Activated CD8-positive, alpha-beta T cell treated with anti-CD3 and anti-CD28 coated beads for 36 hours (primary cell): ENCODE measurements around the gene GRIP1. TPM values are rescaled to one million over a fixed set of nuclear protein-coding genes. Genes with fewer than 3 reads are reported as not detected.

Source experiments
- ATAC-seq: fragments of 200-7000 bp; cut with Tn5 transposase; one replicate; pipeline ENCODE4 v1.10.0; 2021; ENCODE audit warnings: mild to moderate bottlenecking, moderate library complexity
- CTCF ChIA-PET: fragments of 350-600 bp; sonication (Branson Sonifier 250); formaldehyde crosslinking; loops from one replicate; lab custom pipeline; 2021; ENCODE audit warnings: antibody characterized with exemption; lab: Charles Lee
- POLR2A ChIA-PET: fragments of 350-600 bp; sonication (Branson Sonifier 250); formaldehyde crosslinking; loops from one replicate; lab custom pipeline; 2021; ENCODE audit warnings: antibody characterized with exemption; lab: Charles Lee
- DNase-seq: peaks from one replicate; pipeline ENCODE4 v3.0.0-alpha.2; 2020
- H3K27ac Mint-ChIP-seq: one replicate; pipeline ENCODE4 v1.8.0; 2021; ENCODE audit warnings: mild to moderate bottlenecking, mixed read lengths
- H3K27me3 Mint-ChIP-seq: one replicate; pipeline ENCODE4 v1.8.0; 2021; ENCODE audit warnings: mixed read lengths
- H3K36me3 Mint-ChIP-seq: one replicate; pipeline ENCODE4 v1.8.0; 2021; ENCODE audit warnings: low read depth, mixed read lengths
- H3K4me1 Mint-ChIP-seq: one replicate; pipeline ENCODE4 v1.8.0; 2021; ENCODE audit warnings: low read depth, mixed read lengths
- H3K4me3 Mint-ChIP-seq: one replicate; pipeline ENCODE4 v1.8.0; 2021; ENCODE audit warnings: mild to moderate bottlenecking, moderate library complexity, mixed read lengths
- H3K9me3 Mint-ChIP-seq: one replicate; pipeline ENCODE4 v1.8.0; 2021; ENCODE audit warnings: mixed read lengths
- intact Hi-C: fragments of 100-400 bp; cut with micrococcal nuclease; formaldehyde crosslinking; loops from one replicate; pipeline ENCODE4 v1.10.0; 2022
- total RNA-seq, 2 experiments: library from RNA; stranded (reverse); gene quantifications; one replicate each; pipeline ENCODE4 v1.2.3, GENCODE V29; 2021
- TF ChIP-seq, protein P1 (sequence below): fragments of 200-600 bp; IDR thresholded peaks from one replicate; pipeline ENCODE4 v1.8.0; 2022; ENCODE audit warnings: antibody characterized with exemption, mild to moderate bottlenecking

GRIP1 gene
- total RNA-seq, 2 experiments from 2014 or later, result 0.51 to 0.61 TPM

- Mint-ChIP-seq H3K36me3 (peaks cover 5% of the 10 kb centered on the region), H3K9me3 (no peaks in the 10 kb centered on the region), H3K27ac (no peak overlapping the region), H3K27me3 (no peaks in the 10 kb centered on the region), H3K4me3 (no peak overlapping the region), H3K4me1 (no peaks in the 10 kb centered on the region)
- DNase-seq (no peak), ATAC-seq (no peak)
- TF ChIP-seq, protein P1, sequence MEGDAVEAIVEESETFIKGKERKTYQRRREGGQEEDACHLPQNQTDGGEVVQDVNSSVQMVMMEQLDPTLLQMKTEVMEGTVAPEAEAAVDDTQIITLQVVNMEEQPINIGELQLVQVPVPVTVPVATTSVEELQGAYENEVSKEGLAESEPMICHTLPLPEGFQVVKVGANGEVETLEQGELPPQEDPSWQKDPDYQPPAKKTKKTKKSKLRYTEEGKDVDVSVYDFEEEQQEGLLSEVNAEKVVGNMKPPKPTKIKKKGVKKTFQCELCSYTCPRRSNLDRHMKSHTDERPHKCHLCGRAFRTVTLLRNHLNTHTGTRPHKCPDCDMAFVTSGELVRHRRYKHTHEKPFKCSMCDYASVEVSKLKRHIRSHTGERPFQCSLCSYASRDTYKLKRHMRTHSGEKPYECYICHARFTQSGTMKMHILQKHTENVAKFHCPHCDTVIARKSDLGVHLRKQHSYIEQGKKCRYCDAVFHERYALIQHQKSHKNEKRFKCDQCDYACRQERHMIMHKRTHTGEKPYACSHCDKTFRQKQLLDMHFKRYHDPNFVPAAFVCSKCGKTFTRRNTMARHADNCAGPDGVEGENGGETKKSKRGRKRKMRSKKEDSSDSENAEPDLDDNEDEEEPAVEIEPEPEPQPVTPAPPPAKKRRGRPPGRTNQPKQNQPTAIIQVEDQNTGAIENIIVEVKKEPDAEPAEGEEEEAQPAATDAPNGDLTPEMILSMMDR, result no peak
- intact Hi-C loops, result no loop called here
- ChIA-PET POLR2A (no interaction called here), CTCF (interaction anchor here (2.5 kb wide), 1 partner anchor 96 kb away, joined by 7 read pairs; no protein-coding TSS in a partner anchor)
These were observed 313.0 kb downstream of the GRIP1 start for GRCh38 chr12:66365718-66366490.

DNA sequence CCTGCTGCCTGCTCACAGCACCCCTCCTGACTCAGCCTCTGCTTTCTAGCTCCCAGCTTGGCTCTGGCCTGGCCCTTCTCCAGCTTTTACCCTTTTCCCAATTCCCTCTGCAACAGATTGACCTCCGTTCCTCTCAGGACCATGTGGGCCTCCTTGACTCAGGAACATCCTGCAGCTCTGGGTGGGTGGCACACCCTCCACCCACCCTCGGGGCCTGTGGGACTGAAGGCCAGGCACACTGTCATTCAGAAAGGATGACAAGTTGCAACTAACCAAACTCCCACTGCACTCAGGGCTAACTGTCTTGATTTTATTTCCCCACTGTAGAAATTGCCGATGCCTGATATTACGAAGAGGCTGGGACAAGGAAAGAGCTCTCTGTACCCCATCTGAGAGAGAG lies 317.2 kb downstream of the GRIP1 start:
- peaks cover 3% of the 10 kb centered on the region for H3K36me3 Mint-ChIP-seq
- no peaks in the 10 kb centered on the region for H3K4me1 Mint-ChIP-seq
- H3K9me3 Mint-ChIP-seq, result no peaks in the 10 kb centered on the region
- no peak for DNase-seq
- ChIA-PET POLR2A (no interaction called here), CTCF (interaction anchor here (1.6 kb wide), 1 partner anchor 92 kb away, joined by 8 read pairs; no protein-coding TSS in a partner anchor)
- H3K4me3 Mint-ChIP-seq, result no peak overlapping the region
- intact Hi-C loops, result no loop called here
- H3K27me3 Mint-ChIP-seq, result no peaks in the 10 kb centered on the region
- no peak for ATAC-seq
- H3K27ac Mint-ChIP-seq, result no peak overlapping the region
- TF ChIP-seq, protein P1, result no peak

GRCh38 chr12:66359300-66359699 lies 319.6 kb downstream of the GRIP1 start:
- POLR2A ChIA-PET, result no interaction called here
- H3K4me3 Mint-ChIP-seq, result no peak overlapping the region
- H3K36me3 Mint-ChIP-seq, result no peaks in the 10 kb centered on the region
- TF ChIP-seq, protein P1, result no peak
- ATAC-seq (no peak), DNase-seq (no peak)
- CTCF ChIA-PET, result interaction anchor here (0.6 kb wide), 1 partner anchor 43 kb away, joined by 3 read pairs; no protein-coding TSS in a partner anchor
- intact Hi-C loops, result no loop called here
- H3K27ac Mint-ChIP-seq, result no peak overlapping the region
- H3K4me1 Mint-ChIP-seq, result no peaks in the 10 kb centered on the region
- H3K9me3 Mint-ChIP-seq, result no peaks in the 10 kb centered on the region
- no peaks in the 10 kb centered on the region for H3K27me3 Mint-ChIP-seq

- no peak overlapping the region for H3K4me3 Mint-ChIP-seq
These were observed 324.6 kb downstream of the GRIP1 start for GRCh38 chr12:66354291-66354690.

DNA sequence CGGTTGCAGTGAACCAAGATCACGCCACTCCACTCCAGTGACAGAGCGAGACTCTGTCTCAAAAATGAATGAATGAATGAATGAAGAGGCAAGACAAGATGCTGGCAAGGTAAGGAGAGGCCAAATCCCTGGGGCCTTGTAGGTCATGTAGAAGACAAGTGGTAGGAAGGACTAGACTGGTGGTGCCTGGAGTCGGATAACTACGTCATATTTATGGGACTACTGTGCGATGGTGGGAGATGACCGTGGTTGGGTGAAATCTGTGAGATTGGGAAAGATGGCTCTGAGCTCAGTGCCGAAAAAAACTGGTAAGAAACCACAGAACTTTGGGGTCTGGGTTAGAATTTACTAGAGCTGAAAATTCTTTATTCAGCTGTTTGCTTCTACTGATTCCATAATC lies 326.0 kb downstream of the GRIP1 start:
- H3K4me3 Mint-ChIP-seq, result no peak overlapping the region
- intact Hi-C loops, result no loop called here
- H3K4me1 Mint-ChIP-seq, result no peaks in the 10 kb centered on the region
- ChIA-PET POLR2A (no interaction called here), CTCF (interaction anchor here (1.0 kb wide), 1 partner anchor 207 kb away, joined by 3 read pairs; no protein-coding TSS in a partner anchor)
- ATAC-seq (no peak), DNase-seq (no peak)
- no peaks in the 10 kb centered on the region for H3K9me3 Mint-ChIP-seq
- H3K36me3 Mint-ChIP-seq, result peaks cover 12% of the 10 kb centered on the region
- no peak overlapping the region for H3K27ac Mint-ChIP-seq
- TF ChIP-seq, protein P1, result no peak
- no peaks in the 10 kb centered on the region for H3K27me3 Mint-ChIP-seq

More at GRCh38 chr12:66354291-66354690, 324.6 kb downstream of the GRIP1 start:
- ATAC-seq (no peak), DNase-seq (no peak)
- intact Hi-C loops, result no loop called here
- ChIA-PET POLR2A (interaction anchor here (0.6 kb wide), 1 partner anchor 21 kb away, joined by 3 read pairs; no protein-coding TSS in a partner anchor), CTCF (no interaction called here)
- TF ChIP-seq, protein P1, result no peak
- H3K4me1 Mint-ChIP-seq, result no peaks in the 10 kb centered on the region
- H3K36me3 Mint-ChIP-seq, result peaks cover 12% of the 10 kb centered on the region
- no peaks in the 10 kb centered on the region for H3K27me3 Mint-ChIP-seq
- no peaks in the 10 kb centered on the region for H3K9me3 Mint-ChIP-seq
- no peak overlapping the region for H3K27ac Mint-ChIP-seq
